H4 (cell line): Measurements from ENCODE around the gene COL4A6. TPM values are rescaled to one million over a fixed set of nuclear protein-coding genes. Genes with fewer than 3 reads are reported as not detected.
"Not testable (repeated sequence)": the region's sequence is repeated elsewhere in the genome, so short reads cannot be mapped to it uniquely, and the experiment has no call there.

ENCODE experiments used
- DNase-seq: peaks from one replicate; pipeline ENCODE4 v3.0.0-alpha.2; 2015; ENCODE audit warnings: low spot score
- total RNA-seq: library from RNA; depleted of rRNA; stranded (reverse); fragments of >200 nt; shearing (Covaris generic); gene quantifications from 2 replicates; pipeline ENCODE4 v1.2.3, GENCODE V29; 2014; rRNA removed

Gene COL4A6
- 0.21 and 0.58 TPM in 2 replicates for total RNA-seq

- no peak for DNase-seq
Observed at GRCh38 chrX:108438110-108438623, at the start of gene COL4A6. Gene COL4A6 (minus strand): TSS chrX:108438422. CDS start chrX:108438196, 226 bp downstream.

GRCh38 chrX:108485960-108486359 lies 47.7 kb upstream of the COL4A6 start:
- no peak for DNase-seq

- DNase-seq = no peak
Observed at GRCh38 chrX:108484251-108484650, 46.0 kb upstream of the COL4A6 start.

- not testable (repeated sequence) for DNase-seq
Observed at GRCh38 chrX:108481528-108481927, 43.3 kb upstream of the COL4A6 start.

GRCh38 chrX:108473979-108474378 lies 35.8 kb upstream of the COL4A6 start:
- no peak for DNase-seq

- DNase-seq = peak; percentile 30
Observed at GRCh38 chrX:108468486-108468885, 30.3 kb upstream of the COL4A6 start.

- DNase-seq = no peak
Observed at GRCh38 chrX:108464604-108465003, 26.4 kb upstream of the COL4A6 start.

- peak; percentile 44 for DNase-seq
Observed at GRCh38 chrX:108456971-108457477, 18.8 kb upstream of the COL4A6 start.

- no peak for DNase-seq
Observed at GRCh38 chrX:108453841-108454240, 15.6 kb upstream of the COL4A6 start.

- peak; percentile 80 for DNase-seq
Observed at GRCh38 chrX:108447303-108447702, 9.1 kb upstream of the COL4A6 start.

GRCh38 chrX:108442901-108443464 lies 4.8 kb upstream of the COL4A6 start:
- no peak for DNase-seq

GRCh38 chrX:108439961-108440696 lies 1.9 kb upstream of the COL4A6 start:
- DNase-seq = peak; percentile 4

GRCh38 chrX:108439426-108439942 lies 1.3 kb upstream of the COL4A6 start, which contains the start of gene COL4A5:
Gene COL4A5 (plus strand): TSS chrX:108439838. CDS start chrX:108440126, 288 bp downstream.
- peak; percentile 87 for DNase-seq

GRCh38 chrX:108437349-108438109 lies 693 bp downstream of the COL4A6 start:
- no peak for DNase-seq

- no peak for DNase-seq
Observed at GRCh38 chrX:108435261-108435660, 3.0 kb downstream of the COL4A6 start.

- DNase-seq = no peak
Observed at GRCh38 chrX:108426262-108426661, 12.0 kb downstream of the COL4A6 start.

GRCh38 chrX:108420481-108420880 lies 17.7 kb downstream of the COL4A6 start:
- DNase-seq = no peak

- no peak for DNase-seq
Observed at GRCh38 chrX:108419401-108419800, 18.8 kb downstream of the COL4A6 start.

- no peak for DNase-seq
Observed at GRCh38 chrX:108417257-108417656, 21.0 kb downstream of the COL4A6 start.

GRCh38 chrX:108415891-108416290 lies 22.3 kb downstream of the COL4A6 start:
- DNase-seq = no peak

- DNase-seq = no peak
Observed at GRCh38 chrX:108415146-108415545, 23.1 kb downstream of the COL4A6 start.

- DNase-seq = no peak
Observed at GRCh38 chrX:108412783-108413182, 25.4 kb downstream of the COL4A6 start.
